ENCODE data around the gene NXN. TPM values are rescaled to one million over a fixed set of nuclear protein-coding genes. Genes with fewer than 3 reads are reported as not detected.
A peak's percentile ranks its signal among the peaks of the same experiment; 100 is the strongest.

Gene NXN
- total RNA-seq, 6 donors from 2014 or later, result 32.4 to 63.1 (median 52.2) TPM

GRCh38 chr17:1010586-1010985, 31.0 kb upstream of the NXN start:
- Histone ChIP-seq H3K27me3 (no peaks in the 10 kb centered on the region), H3K4me1 (peaks cover 14 to 35% (median 16%) of the 10 kb centered on the region in 4 donors), H3K9me3 (no peaks in the 10 kb centered on the region), H3K27ac (peak overlapping the region in 3 of 4 donors; percentile 68 to 84 (median 79)), H3K36me3 (peaks cover 28 to 76% (median 67%) of the 10 kb centered on the region in 4 donors), H3K4me3 (no peak overlapping the region)
- ATAC-seq (ENCODE audit: low FRiP score in 2 of 2) (no peak), DNase-seq (no peak)
- TF ChIP-seq POLR2A (IDR thresholded peaks at IDR 0.05) (no peak), CTCF (IDR thresholded peaks at IDR 0.05) (no peak), POLR2AphosphoS5 (IDR thresholded peaks at IDR 0.05) (peak in 1 of 2 donors; percentile 13), EP300 (IDR thresholded peaks at IDR 0.05) (no peak)
- 77 to 88% methylated on average over 8 to 11 of the region's 14 CpGs for WGBS, 2 donors

- no peaks in the 10 kb centered on the region for H3K9me3 ChIP-seq
- H3K27me3 ChIP-seq, result no peaks in the 10 kb centered on the region
- H3K4me1 ChIP-seq, result peaks cover 19 to 39% (median 21%) of the 10 kb centered on the region in 4 donors
- DNase-seq (peak in 1 of 2 donors; percentile 54), ATAC-seq (ENCODE audit: low FRiP score in 2 of 2) (no peak)
- TF ChIP-seq POLR2AphosphoS5 (IDR thresholded peaks at IDR 0.05) (no peak), EP300 (IDR thresholded peaks at IDR 0.05) (no peak), CTCF (IDR thresholded peaks at IDR 0.05) (no peak)
- 91% methylated on average over 10 of the region's 10 CpGs; no CpG with 5 or more reads in 1 of the 2 donors for WGBS, 2 donors
- H3K27ac ChIP-seq, result peak overlapping the region in 3 of 4 donors; percentile 68 to 84 (median 79)
- H3K4me3 ChIP-seq, result no peak overlapping the region
- H3K36me3 ChIP-seq, result peaks cover 28 to 81% (median 72%) of the 10 kb centered on the region in 4 donors
Observed at GRCh38 chr17:1010086-1010450, 30.5 kb upstream of the NXN start.

GRCh38 chr17:1009229-1010085, 29.9 kb upstream of the NXN start:
- ATAC-seq (ENCODE audit: low FRiP score in 2 of 2) (no peak), DNase-seq (peak in 1 of 2 donors; percentile 73)
- Histone ChIP-seq H3K4me3 (no peak overlapping the region), H3K4me1 (peaks cover 25 to 45% (median 27%) of the 10 kb centered on the region in 4 donors), H3K36me3 (peaks cover 28 to 87% (median 77%) of the 10 kb centered on the region in 4 donors), H3K27ac (peak overlapping the region in 3 of 4 donors; percentile 68 to 84 (median 79)), H3K9me3 (no peaks in the 10 kb centered on the region), H3K27me3 (no peaks in the 10 kb centered on the region)
- 79 to 81% methylated on average over 12 to 19 of the region's 19 CpGs for WGBS, 2 donors
- no peak for TF ChIP-seq CTCF (IDR thresholded peaks at IDR 0.05)
- no peak for TF ChIP-seq POLR2AphosphoS5 (IDR thresholded peaks at IDR 0.05)
- TF ChIP-seq EP300 (IDR thresholded peaks at IDR 0.05), result no peak

- peak in 1 of 2 donors; percentile 30 for TF ChIP-seq POLR2AphosphoS5 (IDR thresholded peaks at IDR 0.05)
- no peak for TF ChIP-seq POLR2A (IDR thresholded peaks at IDR 0.05)
- no peak for TF ChIP-seq CTCF (IDR thresholded peaks at IDR 0.05)
- peak in 1 of 4 donors; percentile 27 for TF ChIP-seq EP300 (IDR thresholded peaks at IDR 0.05)
- H3K27ac ChIP-seq, result peak overlapping the region; percentile 50 to 84 (median 65)
- peaks cover 38 to 58% (median 39%) of the 10 kb centered on the region in 4 donors for H3K4me1 ChIP-seq
- DNase-seq, result peak in 1 of 2 donors; percentile 80
- no peaks in the 10 kb centered on the region for H3K27me3 ChIP-seq
- peaks cover 28 to 97% (median 85%) of the 10 kb centered on the region in 4 donors for H3K36me3 ChIP-seq
- H3K9me3 ChIP-seq, result no peaks in the 10 kb centered on the region
- H3K4me3 ChIP-seq, result no peak overlapping the region
- peak; percentile 27 to 78 for ATAC-seq (ENCODE audit: low FRiP score in 2 of 2)
- WGBS, 2 donors, result 77 to 95% methylated on average over 10 to 21 of the region's 21 CpGs
Observed at GRCh38 chr17:1008008-1008761, 28.6 kb upstream of the NXN start.

Measured in upper lobe of left lung (tissue), 6 donors.